HG02588 (cell line): ENCODE results near the gene GDPD5.
A peak's percentile ranks its signal among the peaks of the same experiment; 100 is the strongest.

Experiments
- ATAC-seq: cut with Tn5 transposase; IDR thresholded peaks from one replicate; pipeline ENCODE4 v1.9.1; 2021; ENCODE audit warnings: mild to moderate bottlenecking, moderate library complexity; ENCODE audit not compliant: unreplicated experiment

The GDPD5 gene, protein sequence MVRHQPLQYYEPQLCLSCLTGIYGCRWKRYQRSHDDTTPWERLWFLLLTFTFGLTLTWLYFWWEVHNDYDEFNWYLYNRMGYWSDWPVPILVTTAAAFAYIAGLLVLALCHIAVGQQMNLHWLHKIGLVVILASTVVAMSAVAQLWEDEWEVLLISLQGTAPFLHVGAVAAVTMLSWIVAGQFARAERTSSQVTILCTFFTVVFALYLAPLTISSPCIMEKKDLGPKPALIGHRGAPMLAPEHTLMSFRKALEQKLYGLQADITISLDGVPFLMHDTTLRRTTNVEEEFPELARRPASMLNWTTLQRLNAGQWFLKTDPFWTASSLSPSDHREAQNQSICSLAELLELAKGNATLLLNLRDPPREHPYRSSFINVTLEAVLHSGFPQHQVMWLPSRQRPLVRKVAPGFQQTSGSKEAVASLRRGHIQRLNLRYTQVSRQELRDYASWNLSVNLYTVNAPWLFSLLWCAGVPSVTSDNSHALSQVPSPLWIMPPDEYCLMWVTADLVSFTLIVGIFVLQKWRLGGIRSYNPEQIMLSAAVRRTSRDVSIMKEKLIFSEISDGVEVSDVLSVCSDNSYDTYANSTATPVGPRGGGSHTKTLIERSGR

GRCh38 chr11:75525433-75526191 lies at the start of gene GDPD5:
Gene GDPD5, minus strand, starts transcription at chr11:75525941. Its CDS starts 48,206 bp downstream, at chr11:75477735.
- ATAC-seq: peak; percentile 79

GRCh38 chr11:75574698-75575602 lies 49.2 kb upstream of the GDPD5 start:
- no peak for ATAC-seq

- no peak for ATAC-seq
Observed at GRCh38 chr11:75572744-75573143, 47.0 kb upstream of the GDPD5 start.

DNA sequence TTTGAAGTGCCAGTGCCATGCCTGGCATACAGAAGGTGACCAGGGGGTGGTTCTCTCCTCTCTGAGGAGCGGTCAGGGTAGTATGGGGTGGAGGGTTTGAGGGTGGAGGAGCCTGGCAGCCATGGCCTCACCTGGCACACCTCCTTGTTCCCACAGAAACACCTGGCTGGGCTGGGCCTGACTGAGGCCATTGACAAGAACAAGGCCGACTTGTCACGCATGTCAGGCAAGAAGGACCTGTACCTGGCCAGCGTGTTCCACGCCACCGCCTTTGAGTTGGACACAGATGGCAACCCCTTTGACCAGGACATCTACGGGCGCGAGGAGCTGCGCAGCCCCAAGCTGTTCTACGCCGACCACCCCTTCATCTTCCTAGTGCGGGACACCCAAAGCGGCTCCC lies 45.9 kb upstream of the GDPD5 start:
- ATAC-seq: no peak

- no peak for ATAC-seq
Observed at GRCh38 chr11:75570559-75571139, 44.9 kb upstream of the GDPD5 start.

DNA sequence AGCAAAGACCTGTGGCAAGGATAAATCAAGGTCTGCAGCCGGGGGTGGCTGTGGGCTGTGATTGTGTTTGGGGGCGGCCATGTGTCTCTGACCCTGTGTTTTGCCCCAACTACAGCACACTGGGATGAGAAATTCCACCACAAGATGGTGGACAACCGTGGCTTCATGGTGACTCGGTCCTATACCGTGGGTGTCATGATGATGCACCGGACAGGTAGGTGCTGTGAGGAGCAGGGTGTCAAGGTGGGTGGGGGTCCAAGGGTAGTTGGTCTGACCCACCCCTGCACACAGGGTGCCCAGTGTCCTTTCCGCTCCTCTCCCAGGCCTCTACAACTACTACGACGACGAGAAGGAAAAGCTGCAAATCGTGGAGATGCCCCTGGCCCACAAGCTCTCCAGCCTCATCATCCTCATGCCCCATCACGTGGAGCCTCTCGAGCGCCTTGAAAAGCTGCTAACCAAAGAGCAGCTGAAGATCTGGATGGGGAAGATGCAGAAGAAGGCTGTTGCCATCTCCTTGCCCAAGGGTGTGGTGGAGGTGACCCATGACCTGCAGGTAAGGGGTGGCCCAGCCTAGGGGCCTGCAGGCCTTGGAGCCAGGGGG lies 43.0 kb upstream of the GDPD5 start:
- no peak for ATAC-seq

- ATAC-seq: no peak
Observed at GRCh38 chr11:75567971-75568370, 42.2 kb upstream of the GDPD5 start.

DNA sequence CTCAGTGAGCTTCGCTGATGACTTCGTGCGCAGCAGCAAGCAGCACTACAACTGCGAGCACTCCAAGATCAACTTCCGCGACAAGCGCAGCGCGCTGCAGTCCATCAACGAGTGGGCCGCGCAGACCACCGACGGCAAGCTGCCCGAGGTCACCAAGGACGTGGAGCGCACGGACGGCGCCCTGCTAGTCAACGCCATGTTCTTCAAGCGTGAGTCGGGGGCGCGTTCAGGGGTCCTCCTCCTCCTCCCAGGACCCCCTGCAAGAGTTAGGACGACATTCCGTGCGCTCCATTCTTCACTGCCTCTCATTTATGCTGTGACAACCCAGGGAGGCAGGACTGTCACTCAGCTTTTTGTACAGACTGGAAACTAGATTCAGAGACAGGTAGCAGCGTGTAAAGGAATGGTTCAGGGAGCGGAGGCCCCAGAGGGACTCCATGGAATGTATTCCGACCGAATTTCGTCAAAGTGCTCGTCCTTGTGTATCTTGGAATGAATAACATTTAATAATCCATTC lies 41.1 kb upstream of the GDPD5 start:
- ATAC-seq: no peak

GRCh38 chr11:75565916-75566762 lies 40.4 kb upstream of the GDPD5 start:
- ATAC-seq: no peak

- ATAC-seq: no peak
Observed at GRCh38 chr11:75565221-75565814, 39.6 kb upstream of the GDPD5 start.

- no peak for ATAC-seq
Observed at GRCh38 chr11:75563978-75564552, 38.3 kb upstream of the GDPD5 start.

- ATAC-seq: no peak
Observed at GRCh38 chr11:75563501-75563977, 37.8 kb upstream of the GDPD5 start.

DNA sequence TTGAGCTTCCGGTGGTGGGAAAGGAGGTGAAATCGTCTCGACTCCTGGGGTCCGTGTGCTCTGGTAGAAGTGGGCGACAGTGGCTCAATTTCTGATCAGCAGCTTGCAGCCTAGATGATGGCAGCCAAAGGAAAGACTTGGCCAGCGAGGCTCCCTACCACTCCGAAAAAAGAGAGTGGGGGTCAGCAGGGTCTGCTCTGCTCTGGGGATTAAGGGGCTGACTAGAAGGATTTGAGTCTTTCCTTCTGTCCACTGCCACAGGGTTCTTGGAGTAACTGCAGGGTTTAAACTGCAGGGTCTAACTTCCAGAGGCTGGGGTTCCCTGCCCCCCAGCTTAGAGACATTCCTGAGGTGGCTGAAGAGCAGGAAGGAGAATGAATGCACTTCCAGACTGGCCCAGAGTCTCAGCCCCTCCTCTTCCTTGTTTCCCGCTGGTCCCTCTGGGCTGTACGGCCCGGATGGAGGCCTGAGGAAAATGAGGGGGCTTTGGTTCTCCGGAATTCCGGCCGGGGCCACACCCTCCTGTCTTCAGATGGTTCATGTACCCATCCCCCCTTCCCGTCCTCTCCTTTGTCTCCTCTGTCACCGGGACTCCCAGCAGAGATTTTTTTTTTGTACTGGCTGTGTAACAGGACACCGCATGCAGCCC lies 37.2 kb upstream of the GDPD5 start:
- ATAC-seq: no peak

GRCh38 chr11:75562048-75562835 lies 36.5 kb upstream of the GDPD5 start, which contains the start of gene SERPINH1:
Gene SERPINH1, plus strand, starts transcription at chr11:75562253. Its CDS starts 4,097 bp downstream, at chr11:75566350.
- peak; percentile 77 for ATAC-seq

DNA sequence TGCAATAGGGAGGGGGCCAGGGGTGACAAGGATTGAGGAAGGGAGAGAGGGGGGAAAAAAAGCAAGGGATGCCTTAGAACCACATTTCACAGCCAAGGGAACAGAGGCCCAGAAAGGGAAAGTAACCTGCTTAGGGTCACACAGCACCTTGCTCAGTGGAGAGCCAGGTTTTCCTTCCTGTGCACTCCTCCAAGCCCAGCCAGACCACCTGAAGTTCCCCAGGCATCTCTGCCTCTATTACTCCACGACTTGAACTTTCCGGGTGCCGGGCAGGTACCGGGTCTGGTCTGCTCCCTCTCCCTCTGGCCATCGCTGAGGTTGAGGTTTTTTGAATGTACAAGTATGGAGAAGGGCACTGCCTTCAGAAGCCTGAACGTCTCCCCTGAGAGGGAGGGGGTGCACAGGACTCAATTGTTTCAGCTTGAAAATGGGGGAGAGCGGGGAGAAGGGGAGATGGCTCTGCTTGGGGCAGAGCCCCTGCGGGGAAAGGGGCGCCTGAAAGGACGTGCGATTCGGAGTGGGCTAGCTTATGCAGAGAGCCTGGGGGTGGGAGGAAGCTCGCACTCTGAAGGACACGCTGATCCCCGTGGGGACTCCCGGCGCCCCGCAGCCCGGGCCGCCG lies 35.8 kb upstream of the GDPD5 start:
- ATAC-seq: no peak

GRCh38 chr11:75560644-75561043 lies 34.9 kb upstream of the GDPD5 start:
- ATAC-seq: no peak
